Fibroblast of skin of back (primary cell): ENCODE measurements around the gene SCT. TPM values are rescaled to one million over a fixed set of nuclear protein-coding genes. Genes with fewer than 3 reads are reported as not detected.
"Not testable (repeated sequence)": the region's sequence is repeated elsewhere in the genome, so short reads cannot be mapped to it uniquely, and the experiment has no call there.

ENCODE experiments used
- DNase-seq: peaks from one replicate; pipeline ENCODE4 v3.0.0-alpha.2; 2013
- polyA plus RNA-seq, 2 experiments: library from polyadenylated mRNA; unstranded; fragments of 120-200 nt; gene quantifications; one replicate each; pipeline ENCODE4 v1.2.1, GENCODE V29; 2013; ENCODE audit not compliant: insufficient read length in 2 of 2

SCT gene
- 0.35 TPM for polyA plus RNA-seq (2013, experiment 1 of 2; ENCODE audit: insufficient read length)
- polyA plus RNA-seq (2013, experiment 2 of 2; ENCODE audit: insufficient read length): not detected

GRCh38 chr11:626475-627307, at the start of gene SCT:
TSS of gene SCT (minus strand) at chr11:627181. CDS start at chr11:627143, 38 bp downstream.
- DNase-seq: no peak

- no peak for DNase-seq
These were observed 47.4 kb upstream of the SCT start for GRCh38 chr11:674406-674805.

GRCh38 chr11:673866-674265, 46.9 kb upstream of the SCT start:
- DNase-seq: no peak

- DNase-seq: peak; percentile 32
These were observed 38.8 kb upstream of the SCT start for GRCh38 chr11:665704-666281.

GRCh38 chr11:665062-665703, 38.2 kb upstream of the SCT start:
- no peak for DNase-seq

- DNase-seq: peak; percentile 56
These were observed 35.8 kb upstream of the SCT start for GRCh38 chr11:662689-663274.

GRCh38 chr11:660681-661444, 33.9 kb upstream of the SCT start:
- no peak for DNase-seq

- no peak for DNase-seq
These were observed 33.3 kb upstream of the SCT start for GRCh38 chr11:660281-660680.

GRCh38 chr11:659532-660085, 32.6 kb upstream of the SCT start:
- DNase-seq: no peak

- DNase-seq: no peak
These were observed 30.7 kb upstream of the SCT start for GRCh38 chr11:657691-658126.

- DNase-seq: no peak
These were observed 29.9 kb upstream of the SCT start for GRCh38 chr11:656866-657265.

- DNase-seq: no peak
These were observed 29.4 kb upstream of the SCT start for GRCh38 chr11:656426-656825.

- DNase-seq: no peak
These were observed 28.2 kb upstream of the SCT start for GRCh38 chr11:655036-655726.

GRCh38 chr11:654444-654843, 27.5 kb upstream of the SCT start:
- not testable (repeated sequence) for DNase-seq

GRCh38 chr11:653837-654236, 26.9 kb upstream of the SCT start:
- DNase-seq: no peak

- DNase-seq: not testable (repeated sequence)
These were observed 26.2 kb upstream of the SCT start for GRCh38 chr11:653136-653535.

GRCh38 chr11:650482-650881, 23.5 kb upstream of the SCT start:
- DNase-seq: peak; percentile 30

GRCh38 chr11:647672-648158, 20.7 kb upstream of the SCT start:
- DNase-seq: not testable (repeated sequence)

GRCh38 chr11:646214-646613, 19.2 kb upstream of the SCT start:
- DNase-seq: no peak

GRCh38 chr11:645536-645935, 18.6 kb upstream of the SCT start:
- DNase-seq: no peak
